ENCODE results near the gene GP2. TPM values are rescaled to one million over a fixed set of nuclear protein-coding genes. Genes with fewer than 3 reads are reported as not detected.

Gene GP2
- total RNA-seq = not detected

- no peaks in the 10 kb centered on the region for H3K4me1 Mint-ChIP-seq
- no peaks in the 10 kb centered on the region for H3K36me3 Mint-ChIP-seq (ENCODE audit: low read depth)
- no peak for DNase-seq
- POLR2A ChIA-PET = no interaction called here
- H3K27ac Mint-ChIP-seq = no peak within 1 kb of the TSS
- no peak within 1 kb of the TSS for H3K4me3 Mint-ChIP-seq
- CTCF ChIA-PET = no interaction called here
- H3K9me3 Mint-ChIP-seq = no peaks in the 10 kb centered on the region
- H3K27me3 Mint-ChIP-seq = no peaks in the 10 kb centered on the region
These were observed at the start of gene GP2 for GRCh38 chr16:20327444-20328041. Gene GP2 (minus strand): TSS chr16:20327513. CDS start chr16:20326431, 1,082 bp downstream.

- ChIA-PET CTCF (no interaction called here), POLR2A (no interaction called here)
- peaks cover 10% of the 10 kb centered on the region for H3K27me3 Mint-ChIP-seq
- no peak overlapping the region for H3K4me3 Mint-ChIP-seq
- H3K4me1 Mint-ChIP-seq = no peaks in the 10 kb centered on the region
- no peak overlapping the region for H3K27ac Mint-ChIP-seq
- no peaks in the 10 kb centered on the region for H3K36me3 Mint-ChIP-seq (ENCODE audit: low read depth)
- H3K9me3 Mint-ChIP-seq = no peaks in the 10 kb centered on the region
- no peak for DNase-seq
These were observed 45.4 kb upstream of the GP2 start for GRCh38 chr16:20372701-20373100.

GRCh38 chr16:20369452-20370054 lies 42.2 kb upstream of the GP2 start:
- Mint-ChIP-seq H3K27ac (no peak overlapping the region), H3K4me1 (no peaks in the 10 kb centered on the region), H3K27me3 (peaks cover 5% of the 10 kb centered on the region), H3K9me3 (no peaks in the 10 kb centered on the region), H3K4me3 (no peak overlapping the region), H3K36me3 (ENCODE audit: low read depth) (no peaks in the 10 kb centered on the region)
- CTCF ChIA-PET = no interaction called here
- POLR2A ChIA-PET = no interaction called here
- no peak for DNase-seq

DNA sequence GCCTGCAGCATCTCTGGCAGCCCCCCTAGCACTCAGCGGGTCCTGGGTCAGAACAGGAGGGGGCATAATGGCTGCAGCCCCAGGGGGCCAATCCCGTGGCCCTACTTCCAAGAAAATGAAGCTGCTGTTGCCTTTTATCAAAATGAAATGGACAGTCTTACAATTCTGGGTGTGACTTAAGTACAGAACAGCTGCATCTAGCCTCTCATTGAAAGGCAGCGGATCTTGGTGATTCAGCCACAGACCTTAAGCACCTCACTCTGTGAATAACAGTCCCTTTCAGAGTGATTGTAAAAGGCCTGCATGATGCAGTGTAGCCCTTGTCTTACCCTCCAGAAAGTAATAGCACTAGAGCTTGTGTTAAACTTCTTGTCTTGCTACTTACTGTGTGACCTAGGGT lies 36.7 kb upstream of the GP2 start:
- Mint-ChIP-seq H3K4me1 (no peaks in the 10 kb centered on the region), H3K27me3 (no peaks in the 10 kb centered on the region), H3K36me3 (ENCODE audit: low read depth) (no peaks in the 10 kb centered on the region), H3K9me3 (no peaks in the 10 kb centered on the region), H3K4me3 (no peak overlapping the region), H3K27ac (no peak overlapping the region)
- ChIA-PET POLR2A (interaction anchor here (0.6 kb wide), 1 partner anchor 65 kb away, joined by 3 read pairs; no protein-coding TSS in a partner anchor), CTCF (no interaction called here)
- DNase-seq = no peak

DNA sequence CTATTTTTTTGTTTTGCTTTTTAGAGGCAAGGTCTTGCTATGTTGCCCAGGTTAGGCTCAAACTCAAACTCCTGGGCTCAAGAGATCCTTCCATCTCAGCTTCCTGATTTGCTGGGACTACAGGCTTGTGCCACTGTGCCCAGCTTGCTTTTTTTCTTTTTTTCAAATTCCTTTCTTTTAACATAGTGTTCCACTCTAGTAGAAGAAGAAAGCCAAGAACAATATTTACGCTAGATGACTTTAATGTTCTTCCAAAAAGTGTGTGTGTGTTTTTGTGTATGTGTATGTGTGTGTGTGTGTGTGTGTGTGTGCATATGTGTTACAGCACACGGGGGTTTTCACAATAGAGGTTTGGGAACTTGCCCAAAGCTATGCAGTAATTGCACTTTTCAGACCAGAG lies 35.9 kb upstream of the GP2 start:
- Mint-ChIP-seq H3K27me3 (no peaks in the 10 kb centered on the region), H3K4me1 (no peaks in the 10 kb centered on the region), H3K4me3 (no peak overlapping the region), H3K9me3 (no peaks in the 10 kb centered on the region), H3K36me3 (ENCODE audit: low read depth) (no peaks in the 10 kb centered on the region), H3K27ac (no peak overlapping the region)
- ChIA-PET POLR2A (interaction anchor here (0.6 kb wide), 1 partner anchor 64 kb away, joined by 3 read pairs; no protein-coding TSS in a partner anchor), CTCF (no interaction called here)
- DNase-seq = no peak

GRCh38 chr16:20359997-20360396 lies 32.7 kb upstream of the GP2 start:
- ChIA-PET CTCF (no interaction called here), POLR2A (no interaction called here)
- no peak overlapping the region for H3K27ac Mint-ChIP-seq
- no peaks in the 10 kb centered on the region for H3K27me3 Mint-ChIP-seq
- H3K4me1 Mint-ChIP-seq = no peaks in the 10 kb centered on the region
- no peak for DNase-seq
- no peaks in the 10 kb centered on the region for H3K9me3 Mint-ChIP-seq
- H3K36me3 Mint-ChIP-seq (ENCODE audit: low read depth) = no peaks in the 10 kb centered on the region
- H3K4me3 Mint-ChIP-seq = no peak overlapping the region

DNA sequence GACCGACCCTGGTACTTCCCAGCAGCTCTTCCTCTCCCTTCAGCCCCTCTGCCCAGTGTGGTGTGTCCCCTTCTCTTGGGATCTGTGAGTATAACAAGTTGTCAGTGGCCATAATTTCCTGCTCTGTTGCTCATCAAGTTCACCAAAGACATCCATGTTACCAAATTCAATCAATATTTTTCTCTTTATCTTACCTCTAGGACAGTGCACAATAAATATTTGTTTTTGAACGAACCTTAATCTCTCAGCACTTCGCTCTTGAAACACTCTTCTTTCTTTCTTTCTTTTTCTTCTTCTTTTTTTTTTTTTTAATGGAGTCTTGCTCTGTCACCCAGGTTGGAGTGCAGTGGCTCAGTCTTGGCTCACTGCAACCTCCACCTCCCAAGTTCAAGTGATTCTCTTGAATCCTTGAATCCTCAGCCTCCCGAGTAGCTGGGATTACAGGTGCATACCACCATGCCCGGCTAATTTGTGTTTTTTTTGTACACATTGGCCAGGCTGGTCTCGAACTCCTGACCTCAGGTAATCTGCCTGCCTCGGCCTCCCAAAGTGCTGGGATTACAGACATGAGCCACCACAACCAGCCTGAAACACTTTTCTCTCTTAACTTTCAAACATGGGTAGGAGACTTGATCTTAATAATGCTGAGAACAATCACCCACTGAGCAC lies 27.9 kb upstream of the GP2 start:
- Mint-ChIP-seq H3K27me3 (peaks cover 3% of the 10 kb centered on the region), H3K4me3 (no peak overlapping the region), H3K36me3 (ENCODE audit: low read depth) (no peaks in the 10 kb centered on the region), H3K9me3 (no peaks in the 10 kb centered on the region), H3K4me1 (no peaks in the 10 kb centered on the region), H3K27ac (no peak overlapping the region)
- POLR2A ChIA-PET = no interaction called here
- CTCF ChIA-PET = no interaction called here
- no peak for DNase-seq

GRCh38 chr16:20353379-20353778 lies 26.1 kb upstream of the GP2 start:
- no peak overlapping the region for H3K4me3 Mint-ChIP-seq
- H3K9me3 Mint-ChIP-seq = no peaks in the 10 kb centered on the region
- no peaks in the 10 kb centered on the region for H3K4me1 Mint-ChIP-seq
- H3K27me3 Mint-ChIP-seq = peaks cover 3% of the 10 kb centered on the region
- ChIA-PET CTCF (no interaction called here), POLR2A (no interaction called here)
- H3K27ac Mint-ChIP-seq = no peak overlapping the region
- no peak for DNase-seq
- H3K36me3 Mint-ChIP-seq (ENCODE audit: low read depth) = no peaks in the 10 kb centered on the region

- H3K9me3 Mint-ChIP-seq = no peaks in the 10 kb centered on the region
- no peaks in the 10 kb centered on the region for H3K4me1 Mint-ChIP-seq
- no peak within 1 kb of the TSS for H3K27ac Mint-ChIP-seq
- peaks cover 3% of the 10 kb centered on the region for H3K27me3 Mint-ChIP-seq
- POLR2A ChIA-PET = no interaction called here
- H3K4me3 Mint-ChIP-seq = no peak within 1 kb of the TSS
- no peaks in the 10 kb centered on the region for H3K36me3 Mint-ChIP-seq (ENCODE audit: low read depth)
- CTCF ChIA-PET = no interaction called here
- DNase-seq = no peak
These were observed 25.3 kb upstream of the GP2 start, which contains the start of gene UMOD for GRCh38 chr16:20352615-20353014. Gene UMOD (minus strand): TSS chr16:20352715. CDS start chr16:20350737, 1,978 bp downstream.

DNA sequence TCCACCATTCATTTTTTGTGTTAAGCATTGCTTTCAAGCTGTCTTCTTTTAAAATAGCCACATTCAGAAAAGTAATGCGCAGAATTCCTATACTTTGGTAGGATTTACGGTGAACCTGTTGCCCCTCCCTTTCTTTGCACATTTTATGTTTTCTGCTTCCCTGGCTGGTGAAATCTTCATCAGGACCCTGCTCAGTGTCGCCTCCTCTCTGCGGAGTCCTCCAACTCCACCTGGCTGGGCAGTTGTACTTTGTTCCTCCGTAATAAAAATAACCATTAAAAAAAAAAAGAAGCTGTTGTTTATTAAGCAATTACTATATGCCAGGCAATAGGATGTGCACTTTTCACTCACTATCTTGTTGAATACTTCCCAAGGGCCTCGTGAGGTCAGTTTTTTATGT lies 22.3 kb upstream of the GP2 start:
- CTCF ChIA-PET = no interaction called here
- H3K4me3 Mint-ChIP-seq = no peak overlapping the region
- no peaks in the 10 kb centered on the region for H3K9me3 Mint-ChIP-seq

GRCh38 chr16:20348365-20349185 lies 21.3 kb upstream of the GP2 start:
- peaks cover 2% of the 10 kb centered on the region for H3K27me3 Mint-ChIP-seq
- no peak overlapping the region for H3K27ac Mint-ChIP-seq
- DNase-seq = no peak
- H3K9me3 Mint-ChIP-seq = no peaks in the 10 kb centered on the region
- no peaks in the 10 kb centered on the region for H3K4me1 Mint-ChIP-seq
- H3K4me3 Mint-ChIP-seq = no peak overlapping the region
- H3K36me3 Mint-ChIP-seq (ENCODE audit: low read depth) = no peaks in the 10 kb centered on the region
- CTCF ChIA-PET = no interaction called here
- POLR2A ChIA-PET = no interaction called here

More for the DNA sequence above, 22.3 kb upstream of the GP2 start:
- H3K27me3 Mint-ChIP-seq = peaks cover 2% of the 10 kb centered on the region
- no peak overlapping the region for H3K27ac Mint-ChIP-seq
- H3K36me3 Mint-ChIP-seq (ENCODE audit: low read depth) = no peaks in the 10 kb centered on the region
- no peaks in the 10 kb centered on the region for H3K4me1 Mint-ChIP-seq
- no peak for DNase-seq
- POLR2A ChIA-PET = no interaction called here

- no peaks in the 10 kb centered on the region for H3K36me3 Mint-ChIP-seq (ENCODE audit: low read depth)
- H3K4me1 Mint-ChIP-seq = no peaks in the 10 kb centered on the region
- ChIA-PET POLR2A (no interaction called here), CTCF (no interaction called here)
- no peaks in the 10 kb centered on the region for H3K27me3 Mint-ChIP-seq
- no peak for DNase-seq
- H3K9me3 Mint-ChIP-seq = no peaks in the 10 kb centered on the region
- no peak overlapping the region for H3K4me3 Mint-ChIP-seq
- no peak overlapping the region for H3K27ac Mint-ChIP-seq
These were observed 20.5 kb upstream of the GP2 start for GRCh38 chr16:20347666-20348364.

- no peak overlapping the region for H3K27ac Mint-ChIP-seq
- DNase-seq = no peak
- H3K4me3 Mint-ChIP-seq = no peak overlapping the region
- H3K27me3 Mint-ChIP-seq = no peaks in the 10 kb centered on the region
- no peaks in the 10 kb centered on the region for H3K4me1 Mint-ChIP-seq
- ChIA-PET POLR2A (no interaction called here), CTCF (no interaction called here)
- no peaks in the 10 kb centered on the region for H3K9me3 Mint-ChIP-seq
- no peaks in the 10 kb centered on the region for H3K36me3 Mint-ChIP-seq (ENCODE audit: low read depth)
These were observed 17.3 kb upstream of the GP2 start for GRCh38 chr16:20344611-20345010.
